ENCODE data around the gene DSN1.

DSN1 gene

DNA sequence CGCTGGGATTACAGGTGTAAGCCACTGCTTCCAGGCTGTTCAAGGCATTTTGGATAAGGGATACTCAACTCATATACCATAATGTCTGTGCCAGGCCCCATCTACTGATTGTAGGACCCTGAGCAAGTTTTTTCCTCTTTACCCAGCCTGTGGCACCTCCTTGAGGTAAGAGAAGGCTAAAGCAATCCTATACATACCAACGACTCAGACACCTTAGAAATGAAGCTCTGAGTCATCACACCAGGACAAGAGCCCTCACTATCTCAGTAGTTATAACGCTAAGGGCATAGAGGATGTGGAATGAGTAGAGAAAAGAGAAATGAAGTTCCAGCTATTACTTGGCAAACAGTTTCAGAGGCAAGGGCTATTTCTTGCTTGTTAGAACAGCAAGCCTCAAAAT lies 44.6 kb downstream of the DSN1 start:
- Histone ChIP-seq H3K4me1 (ENCODE audit: insufficient read depth, low read length, poor library complexity, severe bottlenecking) (peaks cover 18% of the 10 kb centered on the region), H3K4me2 (ENCODE audit: low read depth, low read length, poor library complexity, severe bottlenecking) (no peak overlapping the region), H3K9me2 (replicated peaks; ENCODE audit: low read depth, low read length) (no peaks in the 10 kb centered on the region), H3K27me3 (ENCODE audit: insufficient read depth, low read length, poor library complexity, severe bottlenecking) (no peaks in the 10 kb centered on the region), H3K79me2 (ENCODE audit: insufficient read depth, low read length) (peaks cover 9% of the 10 kb centered on the region), H3K9ac (ENCODE audit: low read depth, low read length, poor library complexity, severe bottlenecking) (no peak overlapping the region), H3F3A (ENCODE audit: low read depth) (no peaks in the 10 kb centered on the region; the same call in 1 of the 2 replicates), H4K20me1 (ENCODE audit: insufficient read depth, low read length, poor library complexity, severe bottlenecking) (no peaks in the 10 kb centered on the region), H2AFZ (ENCODE audit: low read length) (no peak overlapping the region), H3K36me3 (ENCODE audit: insufficient read depth, low read length) (no peaks in the 10 kb centered on the region), H3K9me3 (ENCODE audit: insufficient read depth, low read depth, low read length) (no peaks in the 10 kb centered on the region), H3K4me3 (ENCODE audit: low read length, poor library complexity, severe bottlenecking) (no peak overlapping the region)
- TF ChIP-seq EZH2phosphoT487 (IDR thresholded peaks at IDR 0.05; ENCODE audit: borderline replicate concordance), result no peak
- TF ChIP-seq, protein P1, sequence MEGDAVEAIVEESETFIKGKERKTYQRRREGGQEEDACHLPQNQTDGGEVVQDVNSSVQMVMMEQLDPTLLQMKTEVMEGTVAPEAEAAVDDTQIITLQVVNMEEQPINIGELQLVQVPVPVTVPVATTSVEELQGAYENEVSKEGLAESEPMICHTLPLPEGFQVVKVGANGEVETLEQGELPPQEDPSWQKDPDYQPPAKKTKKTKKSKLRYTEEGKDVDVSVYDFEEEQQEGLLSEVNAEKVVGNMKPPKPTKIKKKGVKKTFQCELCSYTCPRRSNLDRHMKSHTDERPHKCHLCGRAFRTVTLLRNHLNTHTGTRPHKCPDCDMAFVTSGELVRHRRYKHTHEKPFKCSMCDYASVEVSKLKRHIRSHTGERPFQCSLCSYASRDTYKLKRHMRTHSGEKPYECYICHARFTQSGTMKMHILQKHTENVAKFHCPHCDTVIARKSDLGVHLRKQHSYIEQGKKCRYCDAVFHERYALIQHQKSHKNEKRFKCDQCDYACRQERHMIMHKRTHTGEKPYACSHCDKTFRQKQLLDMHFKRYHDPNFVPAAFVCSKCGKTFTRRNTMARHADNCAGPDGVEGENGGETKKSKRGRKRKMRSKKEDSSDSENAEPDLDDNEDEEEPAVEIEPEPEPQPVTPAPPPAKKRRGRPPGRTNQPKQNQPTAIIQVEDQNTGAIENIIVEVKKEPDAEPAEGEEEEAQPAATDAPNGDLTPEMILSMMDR (conservative IDR thresholded peaks at IDR 0.05; ENCODE audit: low read length), result peak; percentile 69

- no peaks in the 10 kb centered on the region for H3F3A ChIP-seq (ENCODE audit: low read depth)
- no peaks in the 10 kb centered on the region for H3K9me2 ChIP-seq (replicated peaks; ENCODE audit: low read depth, low read length)
- no peaks in the 10 kb centered on the region for H3K4me1 ChIP-seq (ENCODE audit: insufficient read depth, low read length, poor library complexity, severe bottlenecking)
- H3K4me3 ChIP-seq (ENCODE audit: low read length, poor library complexity, severe bottlenecking), result no peak overlapping the region
- H3K4me2 ChIP-seq (ENCODE audit: low read depth, low read length, poor library complexity, severe bottlenecking), result no peak overlapping the region
- no peaks in the 10 kb centered on the region for H4K20me1 ChIP-seq (ENCODE audit: insufficient read depth, low read length, poor library complexity, severe bottlenecking)
- TF ChIP-seq EZH2phosphoT487 (IDR thresholded peaks at IDR 0.05; ENCODE audit: borderline replicate concordance), result no peak
- H3K9me3 ChIP-seq (ENCODE audit: insufficient read depth, low read depth, low read length), result no peaks in the 10 kb centered on the region
- H2AFZ ChIP-seq (ENCODE audit: low read length), result no peak overlapping the region
- no peaks in the 10 kb centered on the region for H3K27me3 ChIP-seq (ENCODE audit: insufficient read depth, low read length, poor library complexity, severe bottlenecking)
- H3K9ac ChIP-seq (ENCODE audit: low read depth, low read length, poor library complexity, severe bottlenecking), result no peak overlapping the region
- peaks cover 4% of the 10 kb centered on the region; the same call in 1 of the 2 replicates for H3K79me2 ChIP-seq (ENCODE audit: insufficient read depth, low read length)
- no peaks in the 10 kb centered on the region for H3K36me3 ChIP-seq (ENCODE audit: insufficient read depth, low read length)
These were observed 47.4 kb downstream of the DSN1 start for GRCh38 chr20:36726168-36726567.

DNA sequence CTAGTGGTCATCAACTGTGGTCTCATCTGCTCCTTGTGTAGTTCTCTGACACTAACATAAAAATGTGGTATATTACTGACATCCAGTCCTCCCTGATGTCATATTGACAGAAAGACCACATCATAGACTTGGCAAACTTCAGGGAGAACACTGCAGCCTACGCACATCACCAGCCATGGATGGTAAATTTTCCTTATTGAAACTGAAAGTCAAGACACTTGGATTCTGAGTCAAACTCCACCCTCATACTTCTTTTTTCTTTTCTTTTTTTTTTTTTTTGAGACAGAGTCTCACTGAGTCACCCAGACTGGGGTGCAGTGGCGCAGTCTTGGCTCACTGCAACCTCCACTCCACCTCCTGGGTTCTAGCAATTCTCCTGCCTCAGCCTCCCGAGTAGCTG lies 53.1 kb downstream of the DSN1 start:
- Histone ChIP-seq H3K4me2 (ENCODE audit: low read depth, low read length, poor library complexity, severe bottlenecking) (no peak overlapping the region), H4K20me1 (ENCODE audit: insufficient read depth, low read length, poor library complexity, severe bottlenecking) (no peaks in the 10 kb centered on the region), H3K9ac (ENCODE audit: low read depth, low read length, poor library complexity, severe bottlenecking) (no peak overlapping the region), H3K36me3 (ENCODE audit: insufficient read depth, low read length) (0 out of 2 replicates have a peak, but pooled peaks cover 3% of the 10 kb centered on the region), H3K9me2 (replicated peaks; ENCODE audit: low read depth, low read length) (no peaks in the 10 kb centered on the region), H3K9me3 (ENCODE audit: insufficient read depth, low read depth, low read length) (no peaks in the 10 kb centered on the region), H3K27me3 (ENCODE audit: insufficient read depth, low read length, poor library complexity, severe bottlenecking) (no peaks in the 10 kb centered on the region), H3K4me1 (ENCODE audit: insufficient read depth, low read length, poor library complexity, severe bottlenecking) (no peaks in the 10 kb centered on the region), H3F3A (ENCODE audit: low read depth) (no peaks in the 10 kb centered on the region), H3K4me3 (ENCODE audit: low read length, poor library complexity, severe bottlenecking) (no peak overlapping the region), H3K79me2 (ENCODE audit: insufficient read depth, low read length) (no peaks in the 10 kb centered on the region), H2AFZ (ENCODE audit: low read length) (no peak overlapping the region)
- TF ChIP-seq, protein P1 (conservative IDR thresholded peaks at IDR 0.05; ENCODE audit: low read length), result no peak
- no peak for TF ChIP-seq EZH2phosphoT487 (IDR thresholded peaks at IDR 0.05; ENCODE audit: borderline replicate concordance)

DNA sequence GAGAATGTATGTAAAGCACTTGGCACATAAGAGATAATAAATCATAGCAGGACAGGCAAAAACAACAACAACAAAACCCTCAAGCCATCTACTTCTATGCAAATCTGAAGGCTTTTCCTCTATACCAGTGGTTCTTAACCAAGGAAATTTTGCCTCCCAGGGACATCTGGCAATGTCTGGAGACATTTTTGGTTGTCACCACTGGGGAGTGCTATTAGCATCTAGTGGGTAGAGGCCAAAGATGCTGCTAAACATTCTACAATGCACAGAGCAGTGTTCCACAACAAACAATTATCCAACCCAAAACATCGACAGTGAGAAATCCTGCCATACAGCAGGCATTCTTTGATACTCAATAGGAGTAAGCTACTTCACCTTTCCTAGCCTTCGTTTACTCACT lies 55.9 kb downstream of the DSN1 start:
- no peaks in the 10 kb centered on the region for H3K9me3 ChIP-seq (ENCODE audit: insufficient read depth, low read depth, low read length)
- no peak overlapping the region for H3K4me2 ChIP-seq (ENCODE audit: low read depth, low read length, poor library complexity, severe bottlenecking)
- TF ChIP-seq, protein P1 (conservative IDR thresholded peaks at IDR 0.05; ENCODE audit: low read length), result peak; percentile 73
- TF ChIP-seq EZH2phosphoT487 (IDR thresholded peaks at IDR 0.05; ENCODE audit: borderline replicate concordance), result no peak
- H3F3A ChIP-seq (ENCODE audit: low read depth), result no peaks in the 10 kb centered on the region
- no peak overlapping the region for H3K4me3 ChIP-seq (ENCODE audit: low read length, poor library complexity, severe bottlenecking)
- no peaks in the 10 kb centered on the region for H3K79me2 ChIP-seq (ENCODE audit: insufficient read depth, low read length)
- H3K27me3 ChIP-seq (ENCODE audit: insufficient read depth, low read length, poor library complexity, severe bottlenecking), result no peaks in the 10 kb centered on the region
- no peak overlapping the region for H3K9ac ChIP-seq (ENCODE audit: low read depth, low read length, poor library complexity, severe bottlenecking)
- H3K36me3 ChIP-seq (ENCODE audit: insufficient read depth, low read length), result 0 out of 2 replicates have a peak, but pooled peaks cover 3% of the 10 kb centered on the region
- H4K20me1 ChIP-seq (ENCODE audit: insufficient read depth, low read length, poor library complexity, severe bottlenecking), result no peaks in the 10 kb centered on the region
- no peaks in the 10 kb centered on the region for H3K4me1 ChIP-seq (ENCODE audit: insufficient read depth, low read length, poor library complexity, severe bottlenecking)
- no peaks in the 10 kb centered on the region for H3K9me2 ChIP-seq (replicated peaks; ENCODE audit: low read depth, low read length)
- no peak overlapping the region for H2AFZ ChIP-seq (ENCODE audit: low read length)

Measured in Loucy (cell line).